ENCODE measurements around the gene STARD9. TPM values are rescaled to one million over a fixed set of nuclear protein-coding genes. Genes with fewer than 3 reads are reported as not detected.

STARD9 gene
- total and polyA plus RNA-seq, 2 experiments from 2014 or later, result 1.8 to 6.2 TPM

DNA sequence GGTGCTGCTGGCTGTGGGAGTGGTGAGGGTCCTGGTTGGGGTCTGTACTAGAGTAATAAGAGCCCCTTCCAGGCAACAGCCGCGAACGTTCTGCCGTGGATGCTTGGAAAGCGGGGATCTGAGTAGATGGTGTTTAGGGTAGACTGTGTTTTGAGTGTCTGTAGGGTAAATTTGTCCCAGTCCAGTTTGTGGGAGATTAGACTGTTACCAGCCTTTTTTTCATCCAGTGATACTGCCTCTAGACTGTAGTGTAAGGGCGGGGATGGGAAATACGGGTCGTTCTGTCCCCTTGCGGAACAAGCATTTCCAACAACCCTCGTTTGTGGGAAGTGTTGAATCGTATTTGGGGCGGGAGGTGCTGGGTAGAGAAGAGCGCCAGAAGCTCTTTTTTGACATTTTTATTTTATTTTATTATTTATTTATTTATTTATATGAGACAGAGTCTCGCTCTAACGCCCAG is 26.3 kb upstream of the STARD9 start:
- peaks cover 3% of the 10 kb centered on the region for H3K27me3 Mint-ChIP-seq (ENCODE audit: insufficient read depth, low read depth, poor library complexity)
- Histone ChIP-seq H3K4me2 (peak overlapping the region; percentile 98), H3K4me1 (ENCODE audit: insufficient read depth) (peaks cover 9% of the 10 kb centered on the region), H4K20me1 (replicated peaks; ENCODE audit: insufficient read depth) (peaks cover 20% of the 10 kb centered on the region), H3K27me3 (ENCODE audit: insufficient read depth) (no peaks in the 10 kb centered on the region), H3K36me3 (ENCODE audit: insufficient read depth) (no peaks in the 10 kb centered on the region), H2AFZ (peak overlapping the region; percentile 100), H3K27ac (ENCODE audit: low read depth) (peak overlapping the region; percentile 93), H3K4me3 (peak overlapping the region; percentile 96), H3K79me2 (replicated peaks; ENCODE audit: insufficient read depth) (peaks cover 57% of the 10 kb centered on the region), H3K9me2 (ENCODE audit: insufficient read depth) (no peaks in the 10 kb centered on the region), H3F3A (replicated peaks; ENCODE audit: low read depth) (no peaks in the 10 kb centered on the region; the same call in 1 of the 2 replicates)
- DNase-seq (ENCODE audit: low spot score), result peak; percentile 56
- H3K4me3 Mint-ChIP-seq, result peak overlapping the region; percentile 93
- peak overlapping the region; percentile 97 for H3K27ac Mint-ChIP-seq
- peaks cover 3% of the 10 kb centered on the region; the same call in 1 of the 3 replicates for H3K36me3 Mint-ChIP-seq (ENCODE audit: low read depth)
- TF ChIP-seq POLR2AphosphoS5 (IDR thresholded peaks at IDR 0.05; ENCODE audit: low read depth), result no peak
- TF ChIP-seq EZH2phosphoT487 (IDR thresholded peaks at IDR 0.05; ENCODE audit: unreplicated experiment), result no peak
- no peak for TF ChIP-seq CREB1 (CRISPR knock-in tag; IDR thresholded peaks at IDR 0.05; ENCODE audit: low read depth)
- no peak for TF ChIP-seq JUNB (IDR thresholded peaks at IDR 0.05; ENCODE audit: unreplicated experiment)
- no peak for TF ChIP-seq ZNF114 (CRISPR knock-in tag; IDR thresholded peaks at IDR 0.05)
- TF ChIP-seq, protein P1, sequence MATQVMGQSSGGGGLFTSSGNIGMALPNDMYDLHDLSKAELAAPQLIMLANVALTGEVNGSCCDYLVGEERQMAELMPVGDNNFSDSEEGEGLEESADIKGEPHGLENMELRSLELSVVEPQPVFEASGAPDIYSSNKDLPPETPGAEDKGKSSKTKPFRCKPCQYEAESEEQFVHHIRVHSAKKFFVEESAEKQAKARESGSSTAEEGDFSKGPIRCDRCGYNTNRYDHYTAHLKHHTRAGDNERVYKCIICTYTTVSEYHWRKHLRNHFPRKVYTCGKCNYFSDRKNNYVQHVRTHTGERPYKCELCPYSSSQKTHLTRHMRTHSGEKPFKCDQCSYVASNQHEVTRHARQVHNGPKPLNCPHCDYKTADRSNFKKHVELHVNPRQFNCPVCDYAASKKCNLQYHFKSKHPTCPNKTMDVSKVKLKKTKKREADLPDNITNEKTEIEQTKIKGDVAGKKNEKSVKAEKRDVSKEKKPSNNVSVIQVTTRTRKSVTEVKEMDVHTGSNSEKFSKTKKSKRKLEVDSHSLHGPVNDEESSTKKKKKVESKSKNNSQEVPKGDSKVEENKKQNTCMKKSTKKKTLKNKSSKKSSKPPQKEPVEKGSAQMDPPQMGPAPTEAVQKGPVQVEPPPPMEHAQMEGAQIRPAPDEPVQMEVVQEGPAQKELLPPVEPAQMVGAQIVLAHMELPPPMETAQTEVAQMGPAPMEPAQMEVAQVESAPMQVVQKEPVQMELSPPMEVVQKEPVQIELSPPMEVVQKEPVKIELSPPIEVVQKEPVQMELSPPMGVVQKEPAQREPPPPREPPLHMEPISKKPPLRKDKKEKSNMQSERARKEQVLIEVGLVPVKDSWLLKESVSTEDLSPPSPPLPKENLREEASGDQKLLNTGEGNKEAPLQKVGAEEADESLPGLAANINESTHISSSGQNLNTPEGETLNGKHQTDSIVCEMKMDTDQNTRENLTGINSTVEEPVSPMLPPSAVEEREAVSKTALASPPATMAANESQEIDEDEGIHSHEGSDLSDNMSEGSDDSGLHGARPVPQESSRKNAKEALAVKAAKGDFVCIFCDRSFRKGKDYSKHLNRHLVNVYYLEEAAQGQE (IDR thresholded peaks at IDR 0.05; ENCODE audit: unreplicated experiment), result no peak
- no peak for TF ChIP-seq ZNF331 (CRISPR knock-in tag; IDR thresholded peaks at IDR 0.05; ENCODE audit: low read depth)
- TF ChIP-seq NANOG (IDR thresholded peaks at IDR 0.05; ENCODE audit: borderline replicate concordance), result no peak
- TF ChIP-seq EZH2 (IDR thresholded peaks at IDR 0.05; ENCODE audit: low read depth, unreplicated experiment), result no peak
- no peak for TF ChIP-seq STAT1 (IDR thresholded peaks at IDR 0.05; ENCODE audit: unreplicated experiment)
- TF ChIP-seq, protein P2, sequence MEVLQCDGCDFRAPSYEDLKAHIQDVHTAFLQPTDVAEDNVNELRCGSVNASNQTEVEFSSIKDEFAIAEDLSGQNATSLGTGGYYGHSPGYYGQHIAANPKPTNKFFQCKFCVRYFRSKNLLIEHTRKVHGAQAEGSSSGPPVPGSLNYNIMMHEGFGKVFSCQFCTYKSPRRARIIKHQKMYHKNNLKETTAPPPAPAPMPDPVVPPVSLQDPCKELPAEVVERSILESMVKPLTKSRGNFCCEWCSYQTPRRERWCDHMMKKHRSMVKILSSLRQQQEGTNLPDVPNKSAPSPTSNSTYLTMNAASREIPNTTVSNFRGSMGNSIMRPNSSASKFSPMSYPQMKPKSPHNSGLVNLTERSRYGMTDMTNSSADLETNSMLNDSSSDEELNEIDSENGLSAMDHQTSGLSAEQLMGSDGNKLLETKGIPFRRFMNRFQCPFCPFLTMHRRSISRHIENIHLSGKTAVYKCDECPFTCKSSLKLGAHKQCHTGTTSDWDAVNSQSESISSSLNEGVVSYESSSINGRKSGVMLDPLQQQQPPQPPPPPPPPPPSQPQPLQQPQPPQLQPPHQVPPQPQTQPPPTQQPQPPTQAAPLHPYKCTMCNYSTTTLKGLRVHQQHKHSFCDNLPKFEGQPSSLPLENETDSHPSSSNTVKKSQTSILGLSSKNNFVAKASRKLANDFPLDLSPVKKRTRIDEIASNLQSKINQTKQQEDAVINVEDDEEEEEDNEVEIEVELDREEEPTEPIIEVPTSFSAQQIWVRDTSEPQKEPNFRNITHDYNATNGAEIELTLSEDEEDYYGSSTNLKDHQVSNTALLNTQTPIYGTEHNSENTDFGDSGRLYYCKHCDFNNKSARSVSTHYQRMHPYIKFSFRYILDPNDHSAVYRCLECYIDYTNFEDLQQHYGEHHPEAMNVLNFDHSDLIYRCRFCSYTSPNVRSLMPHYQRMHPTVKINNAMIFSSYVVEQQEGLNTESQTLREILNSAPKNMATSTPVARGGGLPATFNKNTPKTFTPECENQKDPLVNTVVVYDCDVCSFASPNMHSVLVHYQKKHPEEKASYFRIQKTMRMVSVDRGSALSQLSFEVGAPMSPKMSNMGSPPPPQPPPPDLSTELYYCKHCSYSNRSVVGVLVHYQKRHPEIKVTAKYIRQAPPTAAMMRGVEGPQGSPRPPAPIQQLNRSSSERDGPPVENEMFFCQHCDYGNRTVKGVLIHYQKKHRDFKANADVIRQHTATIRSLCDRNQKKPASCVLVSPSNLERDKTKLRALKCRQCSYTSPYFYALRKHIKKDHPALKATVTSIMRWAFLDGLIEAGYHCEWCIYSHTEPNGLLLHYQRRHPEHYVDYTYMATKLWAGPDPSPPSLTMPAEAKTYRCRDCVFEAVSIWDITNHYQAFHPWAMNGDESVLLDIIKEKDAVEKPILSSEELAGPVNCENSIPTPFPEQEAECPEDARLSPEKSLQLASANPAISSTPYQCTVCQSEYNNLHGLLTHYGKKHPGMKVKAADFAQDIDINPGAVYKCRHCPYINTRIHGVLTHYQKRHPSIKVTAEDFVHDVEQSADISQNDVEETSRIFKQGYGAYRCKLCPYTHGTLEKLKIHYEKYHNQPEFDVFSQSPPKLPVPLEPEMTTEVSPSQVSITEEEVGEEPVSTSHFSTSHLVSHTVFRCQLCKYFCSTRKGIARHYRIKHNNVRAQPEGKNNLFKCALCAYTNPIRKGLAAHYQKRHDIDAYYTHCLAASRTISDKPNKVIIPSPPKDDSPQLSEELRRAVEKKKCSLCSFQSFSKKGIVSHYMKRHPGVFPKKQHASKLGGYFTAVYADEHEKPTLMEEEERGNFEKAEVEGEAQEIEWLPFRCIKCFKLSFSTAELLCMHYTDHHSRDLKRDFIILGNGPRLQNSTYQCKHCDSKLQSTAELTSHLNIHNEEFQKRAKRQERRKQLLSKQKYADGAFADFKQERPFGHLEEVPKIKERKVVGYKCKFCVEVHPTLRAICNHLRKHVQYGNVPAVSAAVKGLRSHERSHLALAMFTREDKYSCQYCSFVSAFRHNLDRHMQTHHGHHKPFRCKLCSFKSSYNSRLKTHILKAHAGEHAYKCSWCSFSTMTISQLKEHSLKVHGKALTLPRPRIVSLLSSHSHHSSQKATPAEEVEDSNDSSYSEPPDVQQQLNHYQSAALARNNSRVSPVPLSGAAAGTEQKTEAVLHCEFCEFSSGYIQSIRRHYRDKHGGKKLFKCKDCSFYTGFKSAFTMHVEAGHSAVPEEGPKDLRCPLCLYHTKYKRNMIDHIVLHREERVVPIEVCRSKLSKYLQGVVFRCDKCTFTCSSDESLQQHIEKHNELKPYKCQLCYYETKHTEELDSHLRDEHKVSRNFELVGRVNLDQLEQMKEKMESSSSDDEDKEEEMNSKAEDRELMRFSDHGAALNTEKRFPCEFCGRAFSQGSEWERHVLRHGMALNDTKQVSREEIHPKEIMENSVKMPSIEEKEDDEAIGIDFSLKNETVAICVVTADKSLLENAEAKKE (CRISPR knock-in tag; IDR thresholded peaks at IDR 0.05), result no peak
- TF ChIP-seq CTCF (conservative IDR thresholded peaks at IDR 0.05; ENCODE audit: low read depth in 2 of 2), result no peak
- TF ChIP-seq, protein P3, sequence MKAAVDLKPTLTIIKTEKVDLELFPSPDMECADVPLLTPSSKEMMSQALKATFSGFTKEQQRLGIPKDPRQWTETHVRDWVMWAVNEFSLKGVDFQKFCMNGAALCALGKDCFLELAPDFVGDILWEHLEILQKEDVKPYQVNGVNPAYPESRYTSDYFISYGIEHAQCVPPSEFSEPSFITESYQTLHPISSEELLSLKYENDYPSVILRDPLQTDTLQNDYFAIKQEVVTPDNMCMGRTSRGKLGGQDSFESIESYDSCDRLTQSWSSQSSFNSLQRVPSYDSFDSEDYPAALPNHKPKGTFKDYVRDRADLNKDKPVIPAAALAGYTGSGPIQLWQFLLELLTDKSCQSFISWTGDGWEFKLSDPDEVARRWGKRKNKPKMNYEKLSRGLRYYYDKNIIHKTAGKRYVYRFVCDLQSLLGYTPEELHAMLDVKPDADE (IDR thresholded peaks at IDR 0.05), result no peak
- H3K4me1 Mint-ChIP-seq, result peaks cover 13% of the 10 kb centered on the region
- no peaks in the 10 kb centered on the region for H3K9me3 Mint-ChIP-seq
- peak; percentile 76 for ATAC-seq

Measured in GM23338 (cell line).